BLaER1 (cell line): ENCODE measurements around the gene SLC7A8.
"Not testable (repeated sequence)": the region's sequence is repeated elsewhere in the genome, so short reads cannot be mapped to it uniquely, and the experiment has no call there.

Experiments
- H3K27ac ChIP-seq: shearing (Covaris generic); formaldehyde crosslinking; 2 replicates; pipeline ENCODE4 v1.8.1; 2022
- H3K27me3 ChIP-seq: shearing (Covaris generic); formaldehyde crosslinking; 2 replicates; pipeline ENCODE4 v1.8.1; 2022
- H3K36me3 ChIP-seq: shearing (Covaris generic); formaldehyde crosslinking; 2 replicates; pipeline ENCODE4 v1.8.1; 2022
- H3K4me1 ChIP-seq: shearing (Covaris generic); formaldehyde crosslinking; 2 replicates; pipeline ENCODE4 v1.8.1; 2022
- H3K4me2 ChIP-seq: shearing (Covaris generic); formaldehyde crosslinking; 2 replicates; pipeline ENCODE4 v1.8.1; 2022
- H3K4me3 ChIP-seq: shearing (Covaris generic); formaldehyde crosslinking; 2 replicates; pipeline ENCODE4 v1.8.1; 2022
- H3K9ac ChIP-seq: shearing (Covaris generic); formaldehyde crosslinking; 2 replicates; pipeline ENCODE4 v1.8.1; 2022
- H3K9me3 ChIP-seq: shearing (Covaris generic); formaldehyde crosslinking; 2 replicates; pipeline ENCODE4 v1.8.1; 2022
- H4K20me1 ChIP-seq: shearing (Covaris generic); formaldehyde crosslinking; 2 replicates; pipeline ENCODE4 v1.8.1; 2022
- Cebpa-rat ChIP-seq: shearing (Covaris generic); IDR thresholded peaks from 2 replicates; pipeline ENCODE4 v1.8.1; 2022

Gene SLC7A8

GRCh38 chr14:23117371-23118020 lies 66.0 kb downstream of the SLC7A8 start:
- Histone ChIP-seq H4K20me1 (no peaks in the 10 kb centered on the region), H3K9me3 (no peaks in the 10 kb centered on the region), H3K27me3 (no peaks in the 10 kb centered on the region), H3K36me3 (no peaks in the 10 kb centered on the region), H3K4me3 (no peak overlapping the region), H3K27ac (peak overlapping the region; percentile 90), H3K9ac (peak overlapping the region; percentile 76; the same call in 1 of the 2 replicates), H3K4me2 (peak overlapping the region; percentile 99), H3K4me1 (peaks cover 64% of the 10 kb centered on the region)
- TF ChIP-seq Cebpa-rat: no peak

GRCh38 chr14:23115918-23116317 lies 67.5 kb downstream of the SLC7A8 start:
- no peak overlapping the region for H3K27ac ChIP-seq
- no peak for TF ChIP-seq Cebpa-rat
- no peak overlapping the region for H3K4me3 ChIP-seq
- H3K9ac ChIP-seq: no peak overlapping the region
- H3K4me2 ChIP-seq: no peak overlapping the region
- H3K4me1 ChIP-seq: peaks cover 54% of the 10 kb centered on the region
- H4K20me1 ChIP-seq: no peaks in the 10 kb centered on the region
- H3K9me3 ChIP-seq: no peaks in the 10 kb centered on the region
- no peaks in the 10 kb centered on the region for H3K27me3 ChIP-seq
- no peaks in the 10 kb centered on the region for H3K36me3 ChIP-seq

- Histone ChIP-seq H3K27ac (no peak overlapping the region), H3K4me2 (peak overlapping the region; percentile 28; the same call in 1 of the 2 replicates), H3K9ac (no peak overlapping the region), H3K9me3 (no peaks in the 10 kb centered on the region), H4K20me1 (no peaks in the 10 kb centered on the region), H3K36me3 (no peaks in the 10 kb centered on the region), H3K27me3 (no peaks in the 10 kb centered on the region), H3K4me1 (peaks cover 46% of the 10 kb centered on the region), H3K4me3 (no peak overlapping the region)
- no peak for TF ChIP-seq Cebpa-rat
Observed at GRCh38 chr14:23115039-23115731, 68.3 kb downstream of the SLC7A8 start.

GRCh38 chr14:23114669-23115038 lies 68.8 kb downstream of the SLC7A8 start:
- Histone ChIP-seq H3K4me1 (peaks cover 41% of the 10 kb centered on the region), H3K36me3 (no peaks in the 10 kb centered on the region), H3K9ac (no peak overlapping the region), H3K4me2 (peak overlapping the region; percentile 6; the same call in 1 of the 2 replicates), H3K27me3 (no peaks in the 10 kb centered on the region), H3K9me3 (no peaks in the 10 kb centered on the region), H4K20me1 (no peaks in the 10 kb centered on the region), H3K27ac (no peak overlapping the region), H3K4me3 (no peak overlapping the region)
- no peak for TF ChIP-seq Cebpa-rat

GRCh38 chr14:23114120-23114458 lies 69.4 kb downstream of the SLC7A8 start:
- no peaks in the 10 kb centered on the region for H3K27me3 ChIP-seq
- H3K4me1 ChIP-seq: peaks cover 35% of the 10 kb centered on the region
- no peaks in the 10 kb centered on the region for H3K36me3 ChIP-seq
- no peaks in the 10 kb centered on the region for H4K20me1 ChIP-seq
- H3K9me3 ChIP-seq: no peaks in the 10 kb centered on the region
- no peak for TF ChIP-seq Cebpa-rat
- no peak overlapping the region for H3K4me2 ChIP-seq
- H3K27ac ChIP-seq: no peak overlapping the region
- H3K9ac ChIP-seq: no peak overlapping the region
- no peak overlapping the region for H3K4me3 ChIP-seq

GRCh38 chr14:23113431-23114119 lies 69.9 kb downstream of the SLC7A8 start:
- Histone ChIP-seq H4K20me1 (no peaks in the 10 kb centered on the region), H3K9ac (no peak overlapping the region), H3K36me3 (no peaks in the 10 kb centered on the region), H3K4me2 (no peak overlapping the region), H3K4me3 (no peak overlapping the region), H3K27ac (no peak overlapping the region), H3K27me3 (no peaks in the 10 kb centered on the region), H3K4me1 (peaks cover 30% of the 10 kb centered on the region), H3K9me3 (peaks cover 4% of the 10 kb centered on the region)
- TF ChIP-seq Cebpa-rat: no peak

- Histone ChIP-seq H3K4me3 (no peak overlapping the region), H3K9me3 (peaks cover 11% of the 10 kb centered on the region), H3K4me1 (peaks cover 20% of the 10 kb centered on the region), H4K20me1 (no peaks in the 10 kb centered on the region), H3K4me2 (no peak overlapping the region), H3K36me3 (no peaks in the 10 kb centered on the region), H3K27ac (no peak overlapping the region), H3K27me3 (no peaks in the 10 kb centered on the region), H3K9ac (no peak overlapping the region)
- TF ChIP-seq Cebpa-rat: no peak
Observed at GRCh38 chr14:23112359-23113178, 70.9 kb downstream of the SLC7A8 start.

- H4K20me1 ChIP-seq: no peaks in the 10 kb centered on the region
- H3K4me3 ChIP-seq: no peak overlapping the region
- peaks cover 11% of the 10 kb centered on the region for H3K9me3 ChIP-seq
- no peaks in the 10 kb centered on the region for H3K36me3 ChIP-seq
- H3K27me3 ChIP-seq: no peaks in the 10 kb centered on the region
- peaks cover 12% of the 10 kb centered on the region for H3K4me1 ChIP-seq
- TF ChIP-seq Cebpa-rat: no peak
- H3K9ac ChIP-seq: no peak overlapping the region
- H3K27ac ChIP-seq: no peak overlapping the region
- H3K4me2 ChIP-seq: no peak overlapping the region
Observed at GRCh38 chr14:23110579-23111365, 72.7 kb downstream of the SLC7A8 start.

- Histone ChIP-seq H3K4me3 (no peak overlapping the region), H3K4me1 (peaks cover 2% of the 10 kb centered on the region), H3K9ac (no peak overlapping the region), H4K20me1 (no peaks in the 10 kb centered on the region), H3K27me3 (no peaks in the 10 kb centered on the region), H3K9me3 (peaks cover 11% of the 10 kb centered on the region), H3K27ac (no peak overlapping the region), H3K36me3 (no peaks in the 10 kb centered on the region), H3K4me2 (no peak overlapping the region)
- no peak for TF ChIP-seq Cebpa-rat
Observed at GRCh38 chr14:23109769-23110168, 73.7 kb downstream of the SLC7A8 start.

GRCh38 chr14:23108169-23108568 lies 75.3 kb downstream of the SLC7A8 start:
- H3K9ac ChIP-seq, H3K27ac ChIP-seq, H4K20me1 ChIP-seq, H3K36me3 ChIP-seq, H3K27me3 ChIP-seq, H3K4me3 ChIP-seq, H3K4me1 ChIP-seq, H3K4me2 ChIP-seq: not testable (repeated sequence)
- peaks cover 11% of the 10 kb centered on the region for H3K9me3 ChIP-seq

- H3K9ac ChIP-seq, H3K27me3 ChIP-seq, H3K4me2 ChIP-seq, H3K27ac ChIP-seq, H4K20me1 ChIP-seq, H3K36me3 ChIP-seq, H3K4me1 ChIP-seq, H3K4me3 ChIP-seq: not testable (repeated sequence)
- peaks cover 11% of the 10 kb centered on the region for H3K9me3 ChIP-seq
Observed at GRCh38 chr14:23107620-23108019, 75.8 kb downstream of the SLC7A8 start.
